Stomach smooth muscle (tissue), 2 donors: ENCODE data around the gene SCYGR7.

Experiments
- H3K27ac ChIP-seq: one replicate; pipeline ENCODE4 v1.7.0; 2013; ENCODE audit warnings: mild to moderate bottlenecking, low read length, inconsistent platforms
- H3K27me3 ChIP-seq, 2 donors: one replicate each; pipeline ENCODE4 v1.7.0; 2013; ENCODE audit warnings: low read length in 2 of 2; ENCODE audit not compliant: insufficient read depth in 2 of 2, control insufficient read depth in 1 of 2
- H3K36me3 ChIP-seq, 2 donors: one replicate each; pipeline ENCODE4 v1.7.0; 2013; ENCODE audit warnings: low read length in 2 of 2; ENCODE audit not compliant: control insufficient read depth in 2 of 2, insufficient read depth in 2 of 2
- H3K4me1 ChIP-seq: one replicate; pipeline ENCODE4 v1.7.0; 2013; ENCODE audit warnings: low read length; ENCODE audit not compliant: control insufficient read depth, insufficient read depth
- H3K4me3 ChIP-seq, 2 donors: one replicate each; pipeline ENCODE4 v1.7.0; 2013; ENCODE audit warnings: low read length in 2 of 2
- H3K9ac ChIP-seq, 2 donors: one replicate each; pipeline ENCODE4 v1.7.0; 2013; ENCODE audit warnings: low read length in 2 of 2, mild to moderate bottlenecking in 1 of 2
- H3K9me3 ChIP-seq, 2 donors: one replicate each; pipeline ENCODE4 v1.7.0; 2013; ENCODE audit warnings: low read length in 2 of 2; ENCODE audit not compliant: control insufficient read depth in 2 of 2
- donor health status: healthy.
- donor health status: Pancreatic carcinoma.

The SCYGR7 gene

GRCh38 chr2:227759411-227760118, 31.4 kb downstream of the SCYGR7 start:
- Histone ChIP-seq H3K4me3 (no peak overlapping the region), H3K4me1 (no peaks in the 10 kb centered on the region), H3K9me3 (no peaks in the 10 kb centered on the region), H3K9ac (no peak overlapping the region), H3K27ac (no peak overlapping the region), H3K27me3 (no peaks in the 10 kb centered on the region), H3K36me3 (no peaks in the 10 kb centered on the region)

DNA sequence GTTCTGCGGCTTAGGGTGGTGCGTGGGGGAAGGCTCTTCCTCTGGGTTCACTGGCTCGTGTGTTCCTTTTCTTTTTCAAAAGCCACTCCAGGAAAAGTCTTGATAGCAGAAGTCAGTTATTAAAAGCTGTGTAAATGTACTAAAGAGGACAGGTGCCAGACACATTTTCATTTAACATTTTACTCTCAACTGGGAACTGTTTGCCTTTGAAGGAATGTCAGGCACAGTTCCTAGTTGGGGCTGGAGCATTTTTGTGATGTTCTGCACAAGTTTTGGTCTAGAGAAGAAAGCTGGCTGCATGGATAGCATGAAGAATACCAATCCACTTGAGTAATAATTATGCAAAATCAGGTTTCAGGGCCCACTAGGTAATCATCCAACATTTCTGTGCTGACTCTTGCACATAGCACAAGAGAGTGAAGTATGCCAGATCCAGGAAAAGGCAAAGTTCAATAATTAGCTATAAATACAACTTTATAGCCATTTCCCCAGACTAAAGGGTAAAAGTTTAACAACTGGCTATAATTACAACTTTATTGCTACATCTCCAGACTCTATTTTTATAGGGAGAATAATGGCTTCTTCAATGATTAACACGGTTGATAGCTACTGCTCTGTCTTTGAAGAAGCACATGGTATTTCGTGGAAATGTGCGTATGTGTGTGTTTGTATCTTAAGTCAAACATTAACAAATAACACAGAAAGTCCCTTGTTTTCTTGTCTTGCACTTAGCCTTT, 33.8 kb downstream of the SCYGR7 start:
- Histone ChIP-seq H3K9me3 (no peaks in the 10 kb centered on the region), H3K9ac (no peak overlapping the region), H3K27ac (no peak overlapping the region), H3K4me3 (no peak overlapping the region), H3K27me3 (no peaks in the 10 kb centered on the region), H3K36me3 (no peaks in the 10 kb centered on the region), H3K4me1 (no peaks in the 10 kb centered on the region)

GRCh38 chr2:227765788-227766372, 37.7 kb downstream of the SCYGR7 start:
- Histone ChIP-seq H3K4me1 (no peaks in the 10 kb centered on the region), H3K27ac (no peak overlapping the region), H3K36me3 (no peaks in the 10 kb centered on the region), H3K9ac (no peak overlapping the region), H3K9me3 (no peaks in the 10 kb centered on the region), H3K27me3 (no peaks in the 10 kb centered on the region), H3K4me3 (no peak overlapping the region)

DNA sequence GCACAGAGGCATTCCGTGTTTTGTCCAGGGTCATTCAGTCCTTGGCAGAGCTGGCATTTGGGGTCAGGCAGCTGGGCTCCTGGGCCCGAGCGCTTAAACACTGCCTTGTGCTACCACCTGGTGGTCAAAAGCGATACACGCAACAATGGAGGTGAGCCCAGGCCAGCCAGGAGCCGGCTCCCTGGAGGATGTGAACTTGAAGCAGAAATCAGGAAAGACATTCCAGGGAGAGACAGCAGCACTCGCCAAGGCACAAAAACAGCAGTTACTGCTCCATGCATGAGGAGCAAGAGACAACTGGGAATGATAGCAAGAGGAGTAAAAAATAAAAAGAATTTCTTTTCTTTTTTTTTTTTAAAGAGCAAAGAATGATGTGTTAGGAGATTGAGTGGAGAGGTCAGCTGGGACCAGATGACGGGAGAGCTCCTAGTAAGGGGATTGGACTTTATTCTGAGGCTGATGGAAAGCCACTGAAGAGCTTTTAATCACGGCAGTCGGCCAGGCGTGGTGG, 38.3 kb downstream of the SCYGR7 start:
- H3K27me3 ChIP-seq: no peaks in the 10 kb centered on the region
- no peak overlapping the region for H3K9ac ChIP-seq
- H3K9me3 ChIP-seq: no peaks in the 10 kb centered on the region
- no peak overlapping the region for H3K27ac ChIP-seq
- H3K36me3 ChIP-seq: no peaks in the 10 kb centered on the region
- H3K4me1 ChIP-seq: no peaks in the 10 kb centered on the region
- H3K4me3 ChIP-seq: no peak overlapping the region

DNA sequence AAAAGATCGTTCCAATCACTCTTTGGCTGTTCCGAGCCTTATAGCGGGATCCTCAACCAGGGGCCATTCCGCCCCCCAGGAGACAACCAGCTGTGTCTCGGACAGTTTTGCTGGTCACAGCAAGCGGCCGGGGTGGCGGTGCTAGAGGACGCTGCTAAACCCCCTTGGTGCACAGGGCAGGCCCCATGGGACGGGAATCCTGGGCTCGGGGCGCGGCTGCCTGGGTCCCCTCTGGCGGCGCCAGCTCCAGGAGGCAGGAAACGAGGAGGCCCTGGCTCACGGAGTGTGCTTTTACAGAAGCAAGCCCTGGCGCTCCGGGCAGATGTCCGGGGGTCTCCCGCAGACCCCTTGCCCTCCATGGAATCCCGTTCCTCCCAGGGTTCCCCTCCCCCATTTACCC, 39.7 kb downstream of the SCYGR7 start:
- H3K27ac ChIP-seq: no peak overlapping the region
- no peaks in the 10 kb centered on the region for H3K27me3 ChIP-seq
- H3K36me3 ChIP-seq: no peaks in the 10 kb centered on the region
- no peaks in the 10 kb centered on the region for H3K4me1 ChIP-seq
- H3K9me3 ChIP-seq: no peaks in the 10 kb centered on the region
- H3K9ac ChIP-seq: no peak overlapping the region
- no peak overlapping the region for H3K4me3 ChIP-seq

- Histone ChIP-seq H3K27ac (no peak overlapping the region), H3K9me3 (no peaks in the 10 kb centered on the region), H3K9ac (no peak overlapping the region), H3K36me3 (no peaks in the 10 kb centered on the region), H3K27me3 (no peaks in the 10 kb centered on the region), H3K4me1 (no peaks in the 10 kb centered on the region), H3K4me3 (no peak overlapping the region)
These were observed 44.1 kb downstream of the SCYGR7 start for GRCh38 chr2:227772197-227772661.

DNA sequence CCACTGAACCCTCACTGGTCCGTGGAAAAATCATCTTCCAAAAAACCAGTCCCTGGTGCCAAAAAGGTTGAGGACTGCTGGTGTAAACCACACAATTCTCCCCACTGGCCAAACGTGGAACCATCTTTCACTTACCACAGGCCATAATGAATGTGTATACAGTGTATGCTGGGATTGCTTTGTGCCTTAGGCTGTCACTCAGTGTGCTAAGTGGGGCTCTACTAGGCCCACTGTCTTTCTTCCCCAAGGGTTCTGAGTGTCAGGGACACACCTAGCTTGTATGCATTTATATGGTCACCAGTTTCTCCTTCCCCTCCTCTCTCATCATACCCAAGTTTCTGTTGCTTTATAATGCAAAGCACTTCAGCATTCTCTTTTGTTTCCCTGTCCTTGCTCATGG, 44.8 kb downstream of the SCYGR7 start:
- H3K4me3 ChIP-seq: no peak overlapping the region
- no peaks in the 10 kb centered on the region for H3K9me3 ChIP-seq
- H3K36me3 ChIP-seq: no peaks in the 10 kb centered on the region
- H3K9ac ChIP-seq: no peak overlapping the region
- no peaks in the 10 kb centered on the region for H3K4me1 ChIP-seq
- no peak overlapping the region for H3K27ac ChIP-seq
- H3K27me3 ChIP-seq: no peaks in the 10 kb centered on the region

DNA sequence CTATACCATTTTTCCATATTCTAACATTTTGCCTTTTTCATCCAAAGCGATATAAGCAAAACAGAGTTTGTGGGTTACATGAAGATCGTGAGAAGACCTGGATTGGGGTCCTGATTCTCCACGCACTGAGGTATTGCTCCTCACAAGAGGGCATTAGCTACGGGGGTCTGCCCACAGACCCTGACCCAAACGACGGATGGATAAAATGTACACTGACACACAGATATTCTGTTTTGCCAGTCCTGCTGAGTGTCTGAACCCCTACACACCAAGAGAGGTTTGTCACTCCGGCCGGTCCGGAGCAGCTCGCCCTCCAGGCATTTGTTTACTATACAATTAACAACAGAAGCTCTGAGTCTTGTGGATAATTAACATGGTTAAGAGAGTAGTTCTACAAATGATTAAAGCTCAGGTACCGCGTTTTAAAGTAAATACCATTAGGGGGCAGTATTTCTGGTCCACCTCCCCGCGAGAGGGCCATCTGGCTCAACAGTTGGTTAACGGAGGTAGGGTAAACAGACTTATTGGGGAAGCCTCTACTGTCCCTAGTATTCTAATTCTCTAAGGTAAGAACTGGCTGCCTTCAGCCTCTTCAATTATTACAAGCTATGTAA, 46.0 kb downstream of the SCYGR7 start:
- Histone ChIP-seq H3K4me1 (no peaks in the 10 kb centered on the region), H3K36me3 (no peaks in the 10 kb centered on the region), H3K27me3 (no peaks in the 10 kb centered on the region), H3K27ac (no peak overlapping the region), H3K9ac (no peak overlapping the region), H3K9me3 (no peaks in the 10 kb centered on the region), H3K4me3 (no peak overlapping the region)

GRCh38 chr2:227774895-227775842, 47.0 kb downstream of the SCYGR7 start:
- H3K27ac ChIP-seq: no peak overlapping the region
- no peak overlapping the region for H3K9ac ChIP-seq

More at GRCh38 chr2:227774895-227775842, 47.0 kb downstream of the SCYGR7 start:
- no peaks in the 10 kb centered on the region for H3K36me3 ChIP-seq
- H3K9me3 ChIP-seq: no peaks in the 10 kb centered on the region
- no peaks in the 10 kb centered on the region for H3K4me1 ChIP-seq
- H3K4me3 ChIP-seq: no peak overlapping the region
- no peaks in the 10 kb centered on the region for H3K27me3 ChIP-seq
